GM18870 (cell line): ENCODE data around the gene SSR1.

Experiments used
- ATAC-seq: cut with Tn5 transposase; IDR thresholded peaks from one replicate; pipeline ENCODE4 v1.9.1; 2021; ENCODE audit warnings: moderate library complexity; ENCODE audit not compliant: unreplicated experiment

The SSR1 gene

DNA sequence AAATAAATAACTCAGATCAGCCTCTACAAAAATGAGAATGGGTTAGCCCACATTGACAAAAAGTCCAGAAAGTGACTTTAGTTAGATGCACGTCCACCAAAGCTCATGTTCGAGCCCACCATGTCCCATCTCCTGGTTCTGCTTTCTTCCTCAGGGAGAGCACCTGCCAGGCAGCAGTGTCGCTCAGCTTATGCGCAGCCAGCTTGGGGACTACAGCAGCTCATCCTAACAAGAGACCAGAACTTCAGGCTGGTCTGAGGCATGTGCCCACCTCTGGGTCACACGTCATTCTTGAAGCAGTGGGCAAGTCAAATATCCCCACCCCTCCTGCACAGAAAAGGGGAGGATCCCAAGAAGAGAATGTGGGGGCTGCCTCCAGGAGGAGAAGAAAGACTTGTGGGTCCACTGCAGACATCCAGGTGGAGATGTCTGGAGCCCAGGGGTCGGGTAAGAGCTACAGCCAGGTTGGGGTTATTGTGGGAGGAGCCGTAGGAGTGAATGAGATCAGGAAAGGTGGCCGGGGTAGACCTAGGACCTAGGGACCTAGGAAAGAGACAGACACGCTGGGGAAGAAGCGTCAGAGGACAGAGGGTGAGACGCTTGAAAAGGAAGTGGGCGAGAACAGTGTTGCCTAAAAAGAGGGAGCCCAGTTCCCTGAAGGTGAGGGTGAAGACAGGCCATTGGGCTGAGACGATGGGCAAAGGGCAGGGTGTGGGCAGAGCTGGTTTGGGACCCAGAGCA, 52.5 kb downstream of the SSR1 start:
- ATAC-seq = no peak

DNA sequence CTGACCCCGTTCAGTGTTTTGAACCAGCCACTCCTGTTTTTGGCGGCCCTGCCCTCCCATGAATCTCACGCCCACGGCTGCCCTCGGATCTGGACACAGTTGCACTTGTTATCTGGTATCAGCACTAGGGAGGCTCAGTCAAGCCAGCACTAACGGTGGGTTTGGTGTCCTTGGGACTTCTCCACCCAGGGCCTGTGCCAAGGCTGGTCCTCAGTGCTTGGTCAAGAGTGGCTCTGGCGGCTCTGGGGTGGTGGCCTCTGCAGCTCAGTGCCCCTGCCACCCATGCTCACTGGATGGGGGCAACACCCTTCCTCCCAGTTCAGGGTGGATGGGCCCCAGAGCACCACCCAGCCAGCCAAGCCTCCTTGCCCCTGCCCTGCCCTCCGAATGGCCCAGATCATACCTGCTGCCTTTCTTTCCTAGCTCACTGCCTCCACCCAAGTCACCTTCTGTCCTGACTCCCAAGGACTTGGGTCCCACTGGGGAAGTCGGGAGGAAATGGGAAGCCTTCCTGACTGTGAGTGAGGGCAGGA, 54.7 kb downstream of the SSR1 start:
- ATAC-seq = no peak

DNA sequence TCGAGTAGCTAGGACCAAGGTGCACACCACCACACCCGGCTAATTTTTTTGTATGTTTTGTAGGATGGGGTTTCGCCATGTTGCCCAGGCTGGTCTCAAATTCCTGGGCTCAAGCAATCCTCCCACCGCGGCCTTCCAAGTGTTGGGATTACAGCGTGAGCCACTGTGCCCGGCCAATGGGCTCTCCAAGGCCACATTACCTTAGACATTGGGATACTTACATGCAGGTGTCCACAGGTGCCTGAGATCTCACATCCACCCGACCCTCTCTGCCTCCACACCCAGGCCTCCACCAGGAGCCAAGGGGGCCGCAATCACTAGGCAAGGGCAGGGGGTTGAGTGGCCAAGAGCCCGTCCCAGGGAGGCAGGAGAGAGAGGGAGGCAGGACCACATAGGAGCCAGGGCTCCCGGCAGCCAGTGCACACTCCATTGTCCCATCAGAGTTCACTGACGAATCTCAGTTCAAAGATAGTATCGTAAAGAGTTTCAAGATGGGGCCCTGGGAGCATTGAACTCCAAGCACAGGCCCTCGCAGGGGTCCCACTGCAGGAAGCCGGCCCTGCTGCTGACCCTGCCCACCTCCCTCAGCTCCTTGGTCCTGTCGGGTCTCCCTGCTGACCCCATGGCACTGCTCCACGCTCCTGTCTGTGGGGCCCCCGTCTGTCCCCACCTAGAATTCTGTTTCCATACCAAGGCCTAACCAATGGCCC, 55.3 kb downstream of the SSR1 start:
- ATAC-seq = no peak

DNA sequence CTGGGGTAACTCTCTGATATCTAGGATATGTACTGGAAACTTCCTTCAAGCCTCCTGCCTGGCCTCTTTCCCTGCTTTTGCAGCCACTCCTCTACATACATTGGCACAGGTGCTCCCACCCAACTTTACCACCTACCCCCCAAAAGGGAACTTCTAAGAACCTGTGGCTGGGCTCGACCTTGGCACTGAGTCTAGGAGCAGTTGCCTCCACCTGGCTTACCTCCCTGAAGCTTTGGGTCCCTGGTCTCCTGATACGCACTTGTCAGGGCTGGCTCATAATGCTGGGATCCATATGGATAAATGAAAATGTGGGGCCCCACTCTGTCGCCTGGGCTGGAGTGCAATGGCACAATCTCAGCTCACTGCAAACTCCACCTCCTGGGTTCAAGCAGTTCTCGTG, 56.2 kb downstream of the SSR1 start:
- ATAC-seq = no peak

DNA sequence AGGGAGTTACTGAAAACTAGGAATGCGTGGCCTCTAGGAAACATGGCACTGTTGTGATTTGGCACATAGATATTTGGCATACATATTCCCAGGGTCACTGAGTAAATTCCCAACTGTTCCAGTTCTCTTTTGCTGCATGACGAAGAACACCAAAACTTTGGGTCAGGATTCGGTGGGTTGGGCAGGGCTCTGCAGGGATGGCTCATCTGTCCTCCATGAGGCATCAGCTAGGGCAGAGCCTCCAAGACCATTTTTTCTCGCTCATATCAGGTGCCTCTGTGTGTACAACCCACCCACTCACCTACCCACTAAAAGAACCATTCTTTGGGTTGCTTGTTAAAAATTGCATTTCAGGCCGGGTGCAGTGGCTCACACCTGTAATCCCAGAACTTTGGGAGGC, 57.1 kb downstream of the SSR1 start:
- no peak for ATAC-seq

- no peak for ATAC-seq
Observed at GRCh38 chr6:7254980-7255835, 57.8 kb downstream of the SSR1 start.

GRCh38 chr6:7252390-7252789, 60.6 kb downstream of the SSR1 start:
- no peak for ATAC-seq

- ATAC-seq = no peak
Observed at GRCh38 chr6:7251646-7252260, 61.2 kb downstream of the SSR1 start.

DNA sequence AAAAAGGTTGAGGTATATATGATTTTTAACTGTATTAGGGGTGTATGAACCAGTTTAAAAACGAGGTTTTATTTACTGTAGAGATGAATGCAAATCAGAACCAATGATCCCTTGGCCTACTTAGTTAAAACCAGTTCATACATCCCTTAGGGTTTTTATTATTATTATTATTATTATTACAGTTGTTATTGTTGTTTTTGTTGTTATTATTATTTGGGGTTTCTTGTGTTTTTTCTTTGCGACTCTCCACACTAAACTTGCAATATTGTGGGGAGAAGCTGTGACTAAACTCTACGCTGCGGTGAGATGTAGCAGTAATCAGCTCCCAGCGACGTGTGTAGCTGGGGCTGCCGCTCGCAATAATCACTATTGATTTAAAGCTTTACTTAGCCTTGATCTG, 62.2 kb downstream of the SSR1 start:
- no peak for ATAC-seq

- no peak for ATAC-seq
Observed at GRCh38 chr6:7249946-7250643, 62.9 kb downstream of the SSR1 start.

DNA sequence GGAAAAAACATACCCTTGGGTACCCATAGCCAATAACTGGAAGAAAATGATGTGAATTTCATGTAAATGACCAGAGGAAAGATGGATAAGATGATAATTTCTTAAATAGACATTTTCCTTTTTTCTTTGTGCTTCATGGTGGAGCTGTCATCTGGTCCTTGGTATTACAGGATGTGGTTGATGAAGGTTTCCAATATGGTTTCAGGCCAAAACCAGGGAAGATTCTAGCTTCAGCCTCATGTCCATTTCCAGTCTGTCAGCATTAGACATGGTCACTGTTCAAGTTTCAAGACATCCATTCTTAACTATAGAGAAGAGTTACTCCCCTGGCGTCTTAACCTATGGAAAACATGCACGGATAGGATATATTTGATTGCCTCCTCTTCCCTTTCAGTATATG, 63.6 kb downstream of the SSR1 start:
- no peak for ATAC-seq

DNA sequence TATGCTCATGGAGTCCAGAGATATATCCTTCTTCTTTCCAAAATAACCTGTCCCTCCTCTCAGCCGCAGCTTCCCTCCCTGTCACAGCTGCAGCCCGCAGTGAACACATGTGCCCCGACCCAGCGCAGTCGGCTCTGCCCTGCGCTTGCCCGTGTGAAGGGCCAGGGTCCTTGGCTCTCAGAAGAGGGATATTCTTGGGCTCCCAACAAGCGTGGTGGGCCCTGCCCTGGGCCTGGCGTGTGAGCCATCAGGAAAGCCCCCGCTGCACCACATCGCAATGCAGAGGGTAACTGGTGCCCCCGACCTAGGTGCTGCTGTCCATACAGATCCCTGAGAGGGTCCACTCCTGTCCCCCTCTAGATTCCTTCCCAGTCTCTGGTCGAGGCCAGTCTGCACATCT, 65.2 kb downstream of the SSR1 start:
- ATAC-seq = no peak

DNA sequence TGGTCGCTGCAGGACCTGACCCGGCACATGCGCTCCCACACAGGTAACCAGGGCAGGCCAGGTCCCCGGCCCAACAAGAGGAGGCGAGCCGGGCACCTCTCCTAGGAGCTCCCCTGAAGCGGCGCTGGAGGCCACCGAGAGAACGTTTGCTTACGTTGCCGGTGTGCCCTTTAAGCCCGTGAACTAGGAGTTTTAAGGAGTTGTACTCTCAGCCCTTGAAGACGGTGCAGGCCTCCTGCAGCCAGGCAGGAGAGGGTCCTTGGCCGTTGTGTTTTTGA, 65.9 kb downstream of the SSR1 start:
- no peak for ATAC-seq

DNA sequence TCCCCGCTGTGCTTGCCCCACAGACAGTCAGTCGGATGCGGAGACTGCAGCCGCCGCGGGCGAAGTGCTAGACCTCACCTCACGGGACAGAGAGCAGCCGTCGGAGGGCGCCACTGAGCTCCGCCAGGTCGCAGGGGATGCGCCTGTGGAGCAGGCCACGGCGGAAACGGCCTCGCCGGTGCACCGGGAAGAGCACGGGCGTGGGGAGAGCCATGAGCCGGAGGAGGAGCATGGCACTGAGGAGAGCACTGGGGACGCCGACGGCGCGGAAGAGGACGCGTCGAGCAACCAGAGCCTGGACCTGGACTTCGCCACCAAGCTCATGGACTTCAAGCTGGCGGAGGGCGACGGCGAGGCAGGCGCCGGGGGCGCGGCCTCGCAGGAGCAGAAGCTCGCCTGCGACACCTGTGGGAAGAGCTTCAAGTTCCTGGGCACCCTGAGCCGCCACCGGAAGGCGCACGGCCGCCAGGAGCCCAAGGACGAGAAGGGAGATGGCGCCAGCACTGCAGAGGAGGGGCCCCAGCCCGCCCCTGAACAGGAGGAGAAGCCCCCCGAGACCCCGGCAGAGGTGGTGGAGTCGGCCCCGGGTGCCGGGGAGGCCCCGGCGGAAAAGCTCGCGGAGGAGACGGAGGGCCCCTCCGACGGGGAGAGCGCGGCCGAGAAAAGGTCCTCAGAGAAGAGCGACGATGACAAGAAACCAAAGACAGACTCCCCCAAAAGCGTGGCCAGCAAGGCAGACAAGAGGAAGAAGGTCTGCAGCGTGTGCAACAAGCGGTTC, 66.4 kb downstream of the SSR1 start:
- no peak for ATAC-seq

GRCh38 chr6:7245668-7246393, 67.2 kb downstream of the SSR1 start:
- ATAC-seq = no peak

GRCh38 chr6:7243179-7243981, 69.6 kb downstream of the SSR1 start:
- no peak for ATAC-seq

DNA sequence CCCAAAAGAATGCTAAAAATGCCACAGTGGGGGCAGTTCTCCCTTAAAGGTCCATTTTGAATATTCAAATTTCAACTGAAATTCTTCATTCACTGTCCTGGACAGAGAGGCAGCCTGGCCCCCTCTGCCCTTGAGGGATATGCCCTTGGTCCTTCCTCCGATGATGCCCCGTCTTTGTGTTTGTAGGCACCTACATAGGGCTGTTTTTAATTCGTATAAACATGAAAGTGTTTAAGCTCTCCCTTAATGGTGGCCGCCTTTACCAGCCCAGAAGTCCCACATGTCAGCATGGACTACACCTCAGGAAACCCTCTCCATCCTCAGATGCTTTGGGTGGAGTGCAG, 70.2 kb downstream of the SSR1 start:
- ATAC-seq = no peak
